Neural progenitor cell (in vitro differentiated cells): ENCODE measurements around the gene IL16.

Experiments
- EZH2phosphoT487 ChIP-seq: fragments of 200-600 bp; sonication (generic); IDR thresholded peaks from 2 replicates; pipeline ENCODE4 v1.6.1; 2017; ENCODE audit warnings: antibody characterized with exemption
- TF ChIP-seq, protein P1 (sequence below): fragments of 200-600 bp; sonication (generic); IDR thresholded peaks from 2 replicates; pipeline ENCODE4 v1.5.1; 2017; ENCODE audit warnings: antibody characterized with exemption, mild to moderate bottlenecking

DNA sequence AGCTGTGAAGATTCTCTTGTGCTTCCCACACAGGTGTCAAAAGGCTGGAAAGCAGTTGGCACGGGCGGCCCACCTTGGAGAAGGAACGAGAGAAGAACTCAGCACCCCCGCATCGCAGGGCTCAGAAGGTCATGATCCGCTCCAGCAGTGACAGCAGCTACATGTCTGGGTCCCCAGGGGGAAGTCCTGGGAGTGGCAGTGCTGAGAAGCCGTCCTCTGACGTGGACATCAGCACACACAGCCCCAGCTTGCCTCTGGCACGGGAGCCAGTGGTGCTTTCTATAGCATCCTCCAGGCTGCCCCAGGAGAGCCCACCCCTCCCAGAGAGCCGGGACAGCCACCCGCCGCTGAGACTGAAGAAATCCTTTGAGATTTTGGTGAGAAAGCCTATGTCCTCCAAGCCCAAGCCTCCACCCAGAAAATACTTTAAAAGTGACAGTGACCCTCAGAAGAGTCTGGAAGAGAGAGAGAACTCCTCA is 95.9 kb downstream of the IL16 start:
- TF ChIP-seq, protein P1, sequence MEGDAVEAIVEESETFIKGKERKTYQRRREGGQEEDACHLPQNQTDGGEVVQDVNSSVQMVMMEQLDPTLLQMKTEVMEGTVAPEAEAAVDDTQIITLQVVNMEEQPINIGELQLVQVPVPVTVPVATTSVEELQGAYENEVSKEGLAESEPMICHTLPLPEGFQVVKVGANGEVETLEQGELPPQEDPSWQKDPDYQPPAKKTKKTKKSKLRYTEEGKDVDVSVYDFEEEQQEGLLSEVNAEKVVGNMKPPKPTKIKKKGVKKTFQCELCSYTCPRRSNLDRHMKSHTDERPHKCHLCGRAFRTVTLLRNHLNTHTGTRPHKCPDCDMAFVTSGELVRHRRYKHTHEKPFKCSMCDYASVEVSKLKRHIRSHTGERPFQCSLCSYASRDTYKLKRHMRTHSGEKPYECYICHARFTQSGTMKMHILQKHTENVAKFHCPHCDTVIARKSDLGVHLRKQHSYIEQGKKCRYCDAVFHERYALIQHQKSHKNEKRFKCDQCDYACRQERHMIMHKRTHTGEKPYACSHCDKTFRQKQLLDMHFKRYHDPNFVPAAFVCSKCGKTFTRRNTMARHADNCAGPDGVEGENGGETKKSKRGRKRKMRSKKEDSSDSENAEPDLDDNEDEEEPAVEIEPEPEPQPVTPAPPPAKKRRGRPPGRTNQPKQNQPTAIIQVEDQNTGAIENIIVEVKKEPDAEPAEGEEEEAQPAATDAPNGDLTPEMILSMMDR = no peak
- no peak for TF ChIP-seq EZH2phosphoT487
